Subcutaneous adipose tissue (tissue), 4 donors: Measurements from ENCODE around the gene DNAH11. TPM values are rescaled to one million over a fixed set of nuclear protein-coding genes. Genes with fewer than 3 reads are reported as not detected.

Experiments used
- CTCF ChIP-seq: fragments of 450-650 bp; IDR thresholded peaks from one replicate; pipeline ENCODE4 v1.5.1; 2016; ENCODE audit warnings: low read depth, mild to moderate bottlenecking, control low read depth, antibody characterized with exemption, moderate library complexity
- total RNA-seq, 4 donors: library from RNA; depleted of rRNA; stranded (reverse); fragments of >200 nt; gene quantifications; one replicate each; pipeline ENCODE4 v1.1.0, GENCODE V29; 2016

The DNAH11 gene
- total RNA-seq, 4 donors from 2014 or later: 0.16 to 2.6 (median 0.86) TPM

GRCh38 chr7:21656081-21656480 lies 113.2 kb downstream of the DNAH11 start:
- TF ChIP-seq CTCF: no peak

GRCh38 chr7:21656796-21657195 lies 114.0 kb downstream of the DNAH11 start:
- no peak for TF ChIP-seq CTCF

- no peak for TF ChIP-seq CTCF
These were observed 127.7 kb downstream of the DNAH11 start for GRCh38 chr7:21670496-21670895.

GRCh38 chr7:21671859-21672258 lies 129.0 kb downstream of the DNAH11 start:
- TF ChIP-seq CTCF: no peak

GRCh38 chr7:21675255-21675654 lies 132.4 kb downstream of the DNAH11 start:
- TF ChIP-seq CTCF: no peak

- TF ChIP-seq CTCF: no peak
These were observed 147.9 kb downstream of the DNAH11 start for GRCh38 chr7:21690705-21691104.

- no peak for TF ChIP-seq CTCF
These were observed 159.5 kb downstream of the DNAH11 start for GRCh38 chr7:21702303-21702702.
